ENCODE measurements around the gene MAML3.

Gene MAML3

GRCh38 chr4:139843641-139844040 lies 310.3 kb downstream of the MAML3 start:
- CTCF ChIA-PET: no interaction called here
- TF ChIP-seq, protein P1, sequence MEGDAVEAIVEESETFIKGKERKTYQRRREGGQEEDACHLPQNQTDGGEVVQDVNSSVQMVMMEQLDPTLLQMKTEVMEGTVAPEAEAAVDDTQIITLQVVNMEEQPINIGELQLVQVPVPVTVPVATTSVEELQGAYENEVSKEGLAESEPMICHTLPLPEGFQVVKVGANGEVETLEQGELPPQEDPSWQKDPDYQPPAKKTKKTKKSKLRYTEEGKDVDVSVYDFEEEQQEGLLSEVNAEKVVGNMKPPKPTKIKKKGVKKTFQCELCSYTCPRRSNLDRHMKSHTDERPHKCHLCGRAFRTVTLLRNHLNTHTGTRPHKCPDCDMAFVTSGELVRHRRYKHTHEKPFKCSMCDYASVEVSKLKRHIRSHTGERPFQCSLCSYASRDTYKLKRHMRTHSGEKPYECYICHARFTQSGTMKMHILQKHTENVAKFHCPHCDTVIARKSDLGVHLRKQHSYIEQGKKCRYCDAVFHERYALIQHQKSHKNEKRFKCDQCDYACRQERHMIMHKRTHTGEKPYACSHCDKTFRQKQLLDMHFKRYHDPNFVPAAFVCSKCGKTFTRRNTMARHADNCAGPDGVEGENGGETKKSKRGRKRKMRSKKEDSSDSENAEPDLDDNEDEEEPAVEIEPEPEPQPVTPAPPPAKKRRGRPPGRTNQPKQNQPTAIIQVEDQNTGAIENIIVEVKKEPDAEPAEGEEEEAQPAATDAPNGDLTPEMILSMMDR (IDR thresholded peaks at IDR 0.05; ENCODE audit: insufficient read depth, low read length, missing control alignments): no peak
- no peak overlapping the region for H3K4me3 ChIP-seq (ENCODE audit: low read depth, low read length)
- no peak for DNase-seq (ENCODE audit: low read depth, low spot score)
- POLR2A ChIA-PET: no interaction called here

DNA sequence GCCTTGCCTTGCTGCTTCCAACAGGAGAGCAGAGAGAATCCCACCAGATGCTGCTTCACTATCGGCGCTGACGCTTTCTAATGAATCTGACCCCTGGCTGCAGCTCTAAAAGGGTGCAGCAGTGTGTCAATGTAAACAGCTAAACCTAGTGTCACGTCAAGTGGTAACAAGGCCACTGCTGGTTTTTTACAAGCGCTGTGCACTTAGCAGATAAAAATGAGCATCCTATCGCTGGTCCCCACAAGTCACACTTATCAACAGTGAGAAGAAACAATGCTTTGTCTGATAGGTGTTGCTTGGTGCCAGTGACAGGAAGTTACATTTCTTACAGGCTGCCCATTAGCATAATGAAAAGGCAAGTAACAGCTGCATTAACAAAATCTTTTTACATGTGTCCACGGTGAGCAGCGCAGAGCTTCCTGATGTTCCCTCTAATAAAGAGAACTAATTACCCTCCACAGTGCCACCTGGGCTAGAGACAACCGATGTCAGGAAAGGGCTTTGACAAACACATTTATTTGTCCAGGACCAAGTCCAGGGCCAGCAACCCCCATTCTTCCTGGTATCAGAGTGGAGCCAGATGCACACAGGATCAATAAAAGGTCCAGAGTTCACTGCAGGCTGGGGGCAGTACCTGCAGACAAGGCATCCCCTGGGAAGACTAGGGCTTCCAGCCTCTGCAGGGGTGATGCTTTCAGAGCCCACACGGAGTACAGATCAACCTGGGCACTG lies 312.4 kb downstream of the MAML3 start:
- no peak overlapping the region for H3K4me3 ChIP-seq (ENCODE audit: low read depth, low read length)
- TF ChIP-seq, protein P1 (IDR thresholded peaks at IDR 0.05; ENCODE audit: insufficient read depth, low read length, missing control alignments): no peak
- no peak for DNase-seq (ENCODE audit: low read depth, low spot score)
- ChIA-PET POLR2A (no interaction called here), CTCF (no interaction called here)

DNA sequence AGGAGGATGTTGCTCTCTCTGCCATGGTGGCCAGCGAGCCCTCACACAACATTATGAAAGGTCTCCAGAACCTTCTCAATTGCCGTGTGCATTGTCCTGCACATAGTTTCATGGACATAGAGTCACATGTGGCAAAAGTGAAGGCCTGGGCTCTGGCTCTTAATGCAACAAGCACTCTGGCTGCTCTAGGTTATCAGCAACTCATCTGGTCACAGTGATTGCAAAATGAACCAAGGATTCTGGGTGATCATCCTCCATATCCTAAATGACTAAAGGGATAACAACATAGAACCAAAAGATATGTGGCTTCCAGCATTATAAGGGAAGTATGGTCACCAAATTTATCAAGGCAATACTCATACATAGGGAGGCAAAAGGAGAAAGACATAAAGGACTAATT lies 313.2 kb downstream of the MAML3 start:
- no peak overlapping the region for H3K4me3 ChIP-seq (ENCODE audit: low read depth, low read length)
- no peak for DNase-seq (ENCODE audit: low read depth, low spot score)
- POLR2A ChIA-PET: no interaction called here
- TF ChIP-seq, protein P1 (IDR thresholded peaks at IDR 0.05; ENCODE audit: insufficient read depth, low read length, missing control alignments): no peak
- CTCF ChIA-PET: interaction anchor here (0.6 to 1.4 kb wide), 2 partner anchors 19 to 106 kb away, joined by 3 to 4 read pairs; no protein-coding TSS in a partner anchor

DNA sequence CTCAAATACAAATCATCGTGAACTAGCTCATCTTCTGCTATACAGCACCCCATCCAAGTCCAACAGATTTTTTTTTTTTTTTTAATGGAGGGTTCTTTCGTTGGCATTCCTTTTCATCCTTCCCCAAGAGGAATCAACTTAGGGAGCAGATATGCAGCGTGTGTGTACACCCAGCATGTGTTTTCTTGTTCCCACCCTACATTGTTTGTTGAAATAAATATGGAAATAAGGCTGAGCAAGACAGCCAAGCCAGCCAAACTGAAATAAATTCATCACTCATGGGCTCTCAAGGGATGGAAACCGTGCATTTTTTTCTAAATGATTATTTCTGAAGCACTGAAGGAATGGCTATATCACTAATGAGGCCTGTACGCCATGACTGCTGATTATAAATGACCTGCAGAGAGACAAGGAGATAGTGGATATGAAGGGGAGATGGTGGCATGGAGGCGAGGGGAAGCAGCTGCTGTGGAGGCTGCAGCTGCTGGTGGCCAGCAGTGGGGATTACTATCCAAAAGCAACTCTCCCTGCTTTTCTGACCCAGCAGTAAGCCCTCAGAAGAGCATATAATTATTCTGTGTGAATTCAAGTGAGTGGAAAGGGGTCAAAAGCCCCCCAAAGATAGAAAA lies 314.5 kb downstream of the MAML3 start:
- DNase-seq (ENCODE audit: low read depth, low spot score): no peak
- CTCF ChIA-PET: interaction anchor here (1.4 kb wide), 1 partner anchor 18 kb away, joined by 4 read pairs; no protein-coding TSS in a partner anchor
- POLR2A ChIA-PET: no interaction called here
- H3K4me3 ChIP-seq (ENCODE audit: low read depth, low read length): no peak overlapping the region
- TF ChIP-seq, protein P1 (IDR thresholded peaks at IDR 0.05; ENCODE audit: insufficient read depth, low read length, missing control alignments): no peak

- H3K4me3 ChIP-seq (ENCODE audit: low read depth, low read length): no peak overlapping the region
- ChIA-PET POLR2A (no interaction called here), CTCF (no interaction called here)
- TF ChIP-seq, protein P1 (IDR thresholded peaks at IDR 0.05; ENCODE audit: insufficient read depth, low read length, missing control alignments): no peak
- DNase-seq (ENCODE audit: low read depth, low spot score): no peak
Observed at GRCh38 chr4:139838811-139839210, 315.2 kb downstream of the MAML3 start.

GRCh38 chr4:139834981-139835391 lies 319.0 kb downstream of the MAML3 start:
- ChIA-PET POLR2A (no interaction called here), CTCF (interaction anchor here (1.0 kb wide), 1 partner anchor 35 kb away, joined by 3 read pairs; no protein-coding TSS in a partner anchor)
- TF ChIP-seq, protein P1 (IDR thresholded peaks at IDR 0.05; ENCODE audit: insufficient read depth, low read length, missing control alignments): no peak
- H3K4me3 ChIP-seq (ENCODE audit: low read depth, low read length): no peak overlapping the region
- DNase-seq (ENCODE audit: low read depth, low spot score): no peak

All from AG04449 (cell line).